ENCODE results near the gene INPP5D. TPM values are rescaled to one million over a fixed set of nuclear protein-coding genes. Genes with fewer than 3 reads are reported as not detected.

Gene INPP5D
- total RNA-seq, 4 donors from 2014 or later: 6.5 to 18.7 (median 11.5) TPM

GRCh38 chr2:233056961-233057605 is 3.1 kb upstream of the INPP5D start:
- H3K4me3 ChIP-seq: no peak overlapping the region

GRCh38 chr2:233058717-233059546 is 1.2 kb upstream of the INPP5D start:
- Histone ChIP-seq H3K4me3 (no peak overlapping the region), H3K9me3 (no peaks in the 10 kb centered on the region), H3K4me1 (peaks cover 19% of the 10 kb centered on the region), H3K36me3 (no peaks in the 10 kb centered on the region), H3K27ac (no peak overlapping the region), H3K27me3 (no peaks in the 10 kb centered on the region)
- TF ChIP-seq POLR2AphosphoS5 (IDR thresholded peaks at IDR 0.05) (no peak), CTCF (IDR thresholded peaks at IDR 0.05) (no peak), POLR2A (IDR thresholded peaks at IDR 0.05) (no peak), EP300 (IDR thresholded peaks at IDR 0.05) (no peak)
- WGBS: 90% methylated on average over 14 of the region's 24 CpGs
- DNase-seq (ENCODE audit: low spot score in 2 of 2): peak; percentile 62 to 73

More at GRCh38 chr2:233056961-233057605, 3.1 kb upstream of the INPP5D start:
- no peak for TF ChIP-seq POLR2A (IDR thresholded peaks at IDR 0.05)
- TF ChIP-seq CTCF (IDR thresholded peaks at IDR 0.05): no peak
- TF ChIP-seq POLR2AphosphoS5 (IDR thresholded peaks at IDR 0.05): no peak
- no peak for TF ChIP-seq EP300 (IDR thresholded peaks at IDR 0.05)
- 85% methylated on average over 6 of the region's 6 CpGs for WGBS
- H3K4me1 ChIP-seq: peaks cover 10% of the 10 kb centered on the region
- H3K27me3 ChIP-seq: no peaks in the 10 kb centered on the region
- no peak overlapping the region for H3K27ac ChIP-seq
- no peaks in the 10 kb centered on the region for H3K9me3 ChIP-seq
- no peaks in the 10 kb centered on the region for H3K36me3 ChIP-seq
- DNase-seq (ENCODE audit: low spot score in 2 of 2): peak; percentile 40 to 57

- 80% methylated on average over 2 of the region's 7 CpGs for WGBS
- peak in 1 of 2 donors; percentile 73 for DNase-seq (ENCODE audit: low spot score in 2 of 2)
- no peak for TF ChIP-seq CTCF (IDR thresholded peaks at IDR 0.05)
- TF ChIP-seq POLR2A (IDR thresholded peaks at IDR 0.05): no peak
- no peak for TF ChIP-seq EP300 (IDR thresholded peaks at IDR 0.05)
- no peak for TF ChIP-seq POLR2AphosphoS5 (IDR thresholded peaks at IDR 0.05)
- peak overlapping the region; percentile 43 for H3K4me3 ChIP-seq
- H3K36me3 ChIP-seq: no peaks in the 10 kb centered on the region
- H3K27me3 ChIP-seq: no peaks in the 10 kb centered on the region
- no peaks in the 10 kb centered on the region for H3K9me3 ChIP-seq
- H3K27ac ChIP-seq: peak overlapping the region; percentile 67
- H3K4me1 ChIP-seq: peaks cover 17% of the 10 kb centered on the region
Observed at GRCh38 chr2:233059547-233059796, 670 bp upstream of the INPP5D start.

- Histone ChIP-seq H3K27ac (peak overlapping the region; percentile 67), H3K27me3 (no peaks in the 10 kb centered on the region), H3K4me3 (peak overlapping the region; percentile 43), H3K9me3 (no peaks in the 10 kb centered on the region), H3K36me3 (no peaks in the 10 kb centered on the region), H3K4me1 (peaks cover 22% of the 10 kb centered on the region)
- DNase-seq (ENCODE audit: low spot score in 2 of 2): peak; percentile 67 to 78
- TF ChIP-seq POLR2AphosphoS5 (IDR thresholded peaks at IDR 0.05): no peak
- 88% methylated on average over 1 of the region's 13 CpGs for WGBS
Observed at GRCh38 chr2:233060501-233060979, 398 bp downstream of the INPP5D start.

- H3K9me3 ChIP-seq: no peaks in the 10 kb centered on the region
- no peaks in the 10 kb centered on the region for H3K36me3 ChIP-seq
- DNase-seq (ENCODE audit: low spot score in 2 of 2): peak; percentile 55 to 68
- H3K27ac ChIP-seq: peak overlapping the region; percentile 67
- 60% methylated on average over 9 of the region's 10 CpGs for WGBS
- H3K27me3 ChIP-seq: no peaks in the 10 kb centered on the region
- TF ChIP-seq EP300 (IDR thresholded peaks at IDR 0.05): no peak
- no peak for TF ChIP-seq POLR2AphosphoS5 (IDR thresholded peaks at IDR 0.05)
- no peak for TF ChIP-seq POLR2A (IDR thresholded peaks at IDR 0.05)
- TF ChIP-seq CTCF (IDR thresholded peaks at IDR 0.05): no peak
- peak overlapping the region; percentile 43 for H3K4me3 ChIP-seq
- H3K4me1 ChIP-seq: peaks cover 22% of the 10 kb centered on the region
Observed at GRCh38 chr2:233060980-233061590, 943 bp downstream of the INPP5D start.

All from suprapubic skin (tissue), 4 donors.